GM18868 (cell line): ENCODE results near the gene OGFOD2.

Source experiments
- ATAC-seq: cut with Tn5 transposase; IDR thresholded peaks from one replicate; pipeline ENCODE4 v1.9.1; 2021; ENCODE audit warnings: mild to moderate bottlenecking, moderate library complexity; ENCODE audit not compliant: unreplicated experiment

Gene OGFOD2

GRCh38 chr12:122988036-122988435 is 13.0 kb downstream of the OGFOD2 start:
- no peak for ATAC-seq

- no peak for ATAC-seq
Measured at GRCh38 chr12:122988612-122989212, 13.7 kb downstream of the OGFOD2 start.

GRCh38 chr12:122989225-122989839 is 14.3 kb downstream of the OGFOD2 start:
- no peak for ATAC-seq

- ATAC-seq: no peak
Measured at GRCh38 chr12:122989874-122990419, 14.9 kb downstream of the OGFOD2 start.

- ATAC-seq: no peak
Measured at GRCh38 chr12:122990561-122990960, 15.5 kb downstream of the OGFOD2 start.

GRCh38 chr12:122990961-122991622 is 16.0 kb downstream of the OGFOD2 start:
- no peak for ATAC-seq

- no peak for ATAC-seq
Measured at GRCh38 chr12:122991623-122992275, 16.7 kb downstream of the OGFOD2 start.

GRCh38 chr12:122992386-122992785 is 17.3 kb downstream of the OGFOD2 start:
- no peak for ATAC-seq

- no peak for ATAC-seq
Measured at GRCh38 chr12:122994140-122994675, 19.2 kb downstream of the OGFOD2 start.

GRCh38 chr12:122994781-122995502 is 19.9 kb downstream of the OGFOD2 start:
- no peak for ATAC-seq

- ATAC-seq: no peak
Measured at GRCh38 chr12:122995503-122996187, 20.6 kb downstream of the OGFOD2 start.

- ATAC-seq: no peak
Measured at GRCh38 chr12:122996188-122996601, 21.2 kb downstream of the OGFOD2 start.

- no peak for ATAC-seq
Measured at GRCh38 chr12:122996621-122997342, 21.7 kb downstream of the OGFOD2 start.

GRCh38 chr12:122997343-122998250 is 22.6 kb downstream of the OGFOD2 start:
- ATAC-seq: no peak

GRCh38 chr12:122998316-122998715 is 23.3 kb downstream of the OGFOD2 start:
- ATAC-seq: no peak

- ATAC-seq: no peak
Measured at GRCh38 chr12:122999196-122999946, 24.3 kb downstream of the OGFOD2 start.

GRCh38 chr12:122999986-123000420 is 25.0 kb downstream of the OGFOD2 start:
- ATAC-seq: no peak

- no peak for ATAC-seq
Measured at GRCh38 chr12:123000578-123000977, 25.5 kb downstream of the OGFOD2 start.
